GM12892 (cell line): Measurements from ENCODE around the gene CRYGN.

Experiments used
- POLR2A ChIP-seq: IDR thresholded peaks from 2 replicates; pipeline ENCODE4 v1.6.1; 2011; ENCODE audit warnings: low read depth, low read length, control low read depth
- POLR2AphosphoS5 ChIP-seq: IDR thresholded peaks from 2 replicates; pipeline ENCODE4 v1.6.1; 2011; ENCODE audit warnings: low read depth, low read length, control low read depth
- TAF1 ChIP-seq: IDR thresholded peaks from 2 replicates; pipeline ENCODE4 v1.6.1; 2011; ENCODE audit warnings: low read depth, mild to moderate bottlenecking, control low read depth, low read length, borderline replicate concordance

- TF ChIP-seq POLR2A, result no peak
- no peak for TF ChIP-seq POLR2AphosphoS5
- no peak for TF ChIP-seq TAF1
Observed at GRCh38 chr7:151442776-151443496, 3.0 kb upstream of the CRYGN start.
